Fibroblast of the aortic adventitia (primary cell): ENCODE measurements around the gene PODXL. TPM values are rescaled to one million over a fixed set of nuclear protein-coding genes. Genes with fewer than 3 reads are reported as not detected.

ENCODE experiments used
- DNase-seq: peaks from one replicate; pipeline ENCODE4 v3.0.0-alpha.2; 2010; ENCODE audit warnings: low read depth
- H3K4me3 ChIP-seq: 2 replicates; pipeline ENCODE4 v1.5.1; 2011; ENCODE audit warnings: low read depth, mild to moderate bottlenecking, control low read depth, low read length, moderate library complexity
- total RNA-seq: library from RNA; depleted of rRNA; stranded (reverse); fragments of >200 nt; gene quantifications from 2 replicates; pipeline ENCODE4 v1.2.3, GENCODE V29; 2012; ENCODE audit warnings: low replicate concordance
- TF ChIP-seq, protein P1 (sequence below): IDR thresholded peaks from 2 replicates; pipeline ENCODE4 v1.5.1; 2011; ENCODE audit warnings: mild to moderate bottlenecking, low read length, control low read depth, inconsistent platforms; ENCODE audit not compliant: insufficient read depth

PODXL gene
- total RNA-seq, 1 donor = 7.3 TPM

DNA sequence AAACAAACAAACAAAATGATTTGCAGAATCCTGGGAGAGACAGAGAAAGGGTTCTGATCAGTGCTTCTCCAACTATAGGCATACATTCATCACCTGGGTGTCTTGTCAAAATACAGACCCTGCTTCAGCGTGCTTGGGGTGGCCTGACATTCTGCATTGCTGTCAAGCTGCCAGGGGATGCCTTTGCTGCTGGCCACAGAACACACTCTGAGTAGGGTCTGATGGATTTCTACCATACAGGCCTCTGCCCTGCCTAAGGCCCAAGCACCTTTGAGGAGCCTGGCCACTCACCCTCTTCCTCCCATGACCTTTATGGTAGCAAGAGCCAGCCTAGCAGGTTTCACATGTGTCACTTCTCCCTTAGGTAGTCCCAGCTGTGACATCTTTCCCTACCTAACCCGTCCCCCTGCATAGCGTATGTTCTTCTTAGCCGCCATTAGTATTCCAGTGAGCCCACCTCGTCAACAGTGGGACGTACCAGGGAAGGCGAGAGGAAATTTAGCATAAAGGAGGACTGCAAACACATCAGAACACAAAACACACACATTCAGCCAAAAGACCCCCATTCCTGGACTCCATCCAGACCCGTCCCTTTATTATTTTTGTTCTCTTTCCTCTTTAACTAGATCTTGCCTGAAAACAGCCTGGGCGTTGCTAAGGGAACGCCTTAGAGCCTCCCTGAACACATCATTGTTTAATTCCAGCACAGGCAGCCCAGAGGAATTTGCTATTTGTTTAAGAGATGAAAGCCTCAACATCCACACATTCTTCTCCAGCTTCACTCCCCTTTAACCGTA lies 43.9 kb upstream of the PODXL start:
- DNase-seq = peak; percentile 54
- H3K4me3 ChIP-seq = no peak overlapping the region
- TF ChIP-seq, protein P1, sequence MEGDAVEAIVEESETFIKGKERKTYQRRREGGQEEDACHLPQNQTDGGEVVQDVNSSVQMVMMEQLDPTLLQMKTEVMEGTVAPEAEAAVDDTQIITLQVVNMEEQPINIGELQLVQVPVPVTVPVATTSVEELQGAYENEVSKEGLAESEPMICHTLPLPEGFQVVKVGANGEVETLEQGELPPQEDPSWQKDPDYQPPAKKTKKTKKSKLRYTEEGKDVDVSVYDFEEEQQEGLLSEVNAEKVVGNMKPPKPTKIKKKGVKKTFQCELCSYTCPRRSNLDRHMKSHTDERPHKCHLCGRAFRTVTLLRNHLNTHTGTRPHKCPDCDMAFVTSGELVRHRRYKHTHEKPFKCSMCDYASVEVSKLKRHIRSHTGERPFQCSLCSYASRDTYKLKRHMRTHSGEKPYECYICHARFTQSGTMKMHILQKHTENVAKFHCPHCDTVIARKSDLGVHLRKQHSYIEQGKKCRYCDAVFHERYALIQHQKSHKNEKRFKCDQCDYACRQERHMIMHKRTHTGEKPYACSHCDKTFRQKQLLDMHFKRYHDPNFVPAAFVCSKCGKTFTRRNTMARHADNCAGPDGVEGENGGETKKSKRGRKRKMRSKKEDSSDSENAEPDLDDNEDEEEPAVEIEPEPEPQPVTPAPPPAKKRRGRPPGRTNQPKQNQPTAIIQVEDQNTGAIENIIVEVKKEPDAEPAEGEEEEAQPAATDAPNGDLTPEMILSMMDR = no peak

DNA sequence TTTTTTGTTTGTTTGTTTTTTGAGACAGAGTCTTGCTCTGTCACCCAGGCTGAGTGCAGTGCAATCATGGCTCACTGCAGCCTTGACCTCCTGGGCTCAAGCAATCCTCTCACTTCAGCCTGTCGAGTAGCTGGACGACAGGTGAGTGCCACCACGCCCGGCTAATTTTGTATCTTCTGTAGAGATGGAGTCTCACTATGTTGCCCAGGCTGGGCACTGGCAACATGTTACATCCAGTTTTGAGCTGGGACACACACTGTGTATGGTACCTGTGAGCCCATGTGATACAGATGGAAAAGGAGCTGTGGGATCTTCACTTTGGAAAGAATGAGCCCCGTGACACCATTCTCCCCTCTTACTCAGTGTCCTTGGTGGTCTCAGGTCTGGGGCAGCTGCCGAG lies 40.4 kb upstream of the PODXL start:
- H3K4me3 ChIP-seq = no peak overlapping the region
- TF ChIP-seq, protein P1 = no peak
- DNase-seq = no peak

GRCh38 chr7:131595699-131596098 lies 39.3 kb upstream of the PODXL start:
- TF ChIP-seq, protein P1 = no peak
- DNase-seq = no peak
- no peak overlapping the region for H3K4me3 ChIP-seq

DNA sequence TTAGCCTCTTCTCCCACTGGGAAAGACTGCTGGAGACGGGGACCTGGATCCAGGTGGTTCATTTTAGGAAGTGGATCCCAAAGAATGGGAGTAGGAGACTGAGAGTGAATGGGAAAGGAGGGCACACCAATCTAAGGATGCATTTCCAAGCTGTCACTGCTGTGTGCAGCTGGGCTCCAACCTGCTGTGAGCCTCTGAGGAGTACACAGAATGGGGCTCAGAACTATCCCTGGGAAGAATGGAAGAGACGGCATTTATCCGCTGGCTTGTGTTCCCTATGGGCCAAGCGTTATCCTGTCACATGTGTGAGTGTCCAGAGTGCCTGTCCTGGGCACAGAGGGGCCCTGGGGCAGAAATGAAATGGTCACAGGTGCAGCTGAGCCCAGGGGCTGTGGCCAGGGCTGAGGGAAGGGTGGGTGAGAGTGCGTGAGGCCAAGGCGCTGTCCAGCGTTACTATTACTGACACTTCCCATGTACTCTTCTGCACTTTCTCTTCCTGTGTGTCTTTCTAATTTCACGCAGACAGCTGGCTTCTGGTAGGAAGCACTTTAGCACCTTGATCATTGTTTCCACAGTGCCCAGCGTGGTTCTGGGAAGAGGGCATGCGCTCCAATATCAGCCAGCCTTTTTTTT lies 35.4 kb upstream of the PODXL start:
- DNase-seq = no peak
- TF ChIP-seq, protein P1 = no peak
- H3K4me3 ChIP-seq = no peak overlapping the region

DNA sequence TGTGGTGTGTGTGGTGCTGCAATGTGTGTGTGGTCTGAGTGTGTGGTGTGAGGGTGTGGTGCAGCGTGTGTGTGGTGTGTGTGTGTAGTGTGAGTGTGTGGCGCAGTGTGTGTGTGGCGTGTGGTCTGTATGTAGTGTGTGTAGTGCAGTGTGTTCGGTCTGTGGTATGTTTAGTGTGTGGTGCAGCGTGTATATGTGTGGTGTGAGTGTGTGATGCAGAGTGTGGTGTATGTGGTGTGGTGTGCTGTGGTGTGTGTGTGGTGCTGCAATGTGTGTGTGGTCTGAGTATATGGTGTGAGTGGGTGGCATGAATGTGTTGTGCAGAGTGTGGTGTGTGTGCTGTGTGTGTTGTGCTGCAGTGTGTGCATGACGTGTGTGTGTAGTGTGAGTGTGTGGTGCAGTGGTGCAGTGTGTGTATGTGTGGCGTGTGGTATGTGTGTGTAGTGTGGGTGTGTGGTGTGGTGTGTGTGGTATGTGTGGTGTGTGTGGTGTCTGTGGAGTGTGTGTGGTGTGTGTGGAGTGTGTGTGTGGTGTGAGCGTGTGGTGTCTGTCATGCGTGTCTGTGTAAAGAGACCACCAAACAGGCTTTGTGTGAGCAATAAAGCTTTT lies 31.0 kb upstream of the PODXL start:
- TF ChIP-seq, protein P1 = no peak
- no peak for DNase-seq
- no peak overlapping the region for H3K4me3 ChIP-seq

DNA sequence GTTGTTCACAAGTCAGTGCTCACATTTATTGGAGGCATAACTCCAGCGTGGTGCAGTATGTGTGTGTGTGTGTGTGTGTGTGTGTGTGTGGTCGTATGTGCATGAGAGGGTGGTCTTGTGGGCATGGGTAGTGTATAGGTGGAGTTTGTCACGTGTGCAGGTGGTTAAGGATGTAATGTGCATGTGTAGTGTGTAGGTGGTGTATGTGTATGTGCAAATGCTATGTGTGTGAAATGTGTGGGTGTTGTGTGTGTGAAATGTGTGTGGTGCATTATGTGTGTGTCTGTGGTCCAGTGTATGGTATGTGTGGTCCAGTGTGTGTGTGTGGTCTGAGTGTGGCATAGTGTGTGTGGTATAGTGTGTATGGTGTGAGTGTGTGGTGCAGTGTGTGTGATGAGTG lies 30.3 kb upstream of the PODXL start:
- TF ChIP-seq, protein P1 = no peak
- DNase-seq = no peak
- no peak overlapping the region for H3K4me3 ChIP-seq
